GM19351 (cell line): ENCODE measurements around the gene ARHGAP4.

Experiments used
- ATAC-seq: cut with Tn5 transposase; IDR thresholded peaks from one replicate; pipeline ENCODE4 v1.9.1; 2021; ENCODE audit warnings: mild to moderate bottlenecking, moderate library complexity; ENCODE audit not compliant: unreplicated experiment

Gene ARHGAP4

GRCh38 chrX:153908219-153908860 lies 17.7 kb downstream of the ARHGAP4 start:
- no peak for ATAC-seq

GRCh38 chrX:153907456-153907855 lies 18.6 kb downstream of the ARHGAP4 start:
- no peak for ATAC-seq

- no peak for ATAC-seq
These were observed 19.7 kb downstream of the ARHGAP4 start for GRCh38 chrX:153906126-153906917.

- no peak for ATAC-seq
These were observed 20.5 kb downstream of the ARHGAP4 start for GRCh38 chrX:153905481-153906095.

GRCh38 chrX:153903991-153904957 lies 21.8 kb downstream of the ARHGAP4 start, which contains the start of gene AVPR2:
Gene AVPR2 (plus strand): TSS chrX:153904673. CDS start chrX:153905146, 473 bp downstream.
- ATAC-seq = no peak

- no peak for ATAC-seq
These were observed 22.7 kb downstream of the ARHGAP4 start for GRCh38 chrX:153903238-153903980.

GRCh38 chrX:153902385-153902784 lies 23.7 kb downstream of the ARHGAP4 start:
- ATAC-seq = no peak

- no peak for ATAC-seq
These were observed 24.3 kb downstream of the ARHGAP4 start for GRCh38 chrX:153901753-153902140.

GRCh38 chrX:153900831-153901752 lies 25.0 kb downstream of the ARHGAP4 start:
- peak; percentile 79 for ATAC-seq

- ATAC-seq = no peak
These were observed 28.2 kb downstream of the ARHGAP4 start for GRCh38 chrX:153897899-153898298.

- no peak for ATAC-seq
These were observed 36.9 kb downstream of the ARHGAP4 start for GRCh38 chrX:153889123-153889522.

GRCh38 chrX:153888344-153888743 lies 37.7 kb downstream of the ARHGAP4 start:
- no peak for ATAC-seq

GRCh38 chrX:153887385-153887784 lies 38.7 kb downstream of the ARHGAP4 start:
- no peak for ATAC-seq

- no peak for ATAC-seq
These were observed 39.1 kb downstream of the ARHGAP4 start for GRCh38 chrX:153886915-153887314.

GRCh38 chrX:153885968-153886903 lies 39.8 kb downstream of the ARHGAP4 start, which contains the start of gene L1CAM:
Gene L1CAM (minus strand): TSS chrX:153886173. CDS start chrX:153875836, 10,337 bp downstream.
- no peak for ATAC-seq

- no peak for ATAC-seq
These were observed 40.8 kb downstream of the ARHGAP4 start for GRCh38 chrX:153885208-153885787.

- no peak for ATAC-seq
These were observed 41.5 kb downstream of the ARHGAP4 start for GRCh38 chrX:153884590-153884989.
